ENCODE data around the gene SECISBP2. TPM values are rescaled to one million over a fixed set of nuclear protein-coding genes. Genes with fewer than 3 reads are reported as not detected.

SECISBP2 gene
- total RNA-seq, 1 donor from 2014 or later: 56.7 TPM

DNA sequence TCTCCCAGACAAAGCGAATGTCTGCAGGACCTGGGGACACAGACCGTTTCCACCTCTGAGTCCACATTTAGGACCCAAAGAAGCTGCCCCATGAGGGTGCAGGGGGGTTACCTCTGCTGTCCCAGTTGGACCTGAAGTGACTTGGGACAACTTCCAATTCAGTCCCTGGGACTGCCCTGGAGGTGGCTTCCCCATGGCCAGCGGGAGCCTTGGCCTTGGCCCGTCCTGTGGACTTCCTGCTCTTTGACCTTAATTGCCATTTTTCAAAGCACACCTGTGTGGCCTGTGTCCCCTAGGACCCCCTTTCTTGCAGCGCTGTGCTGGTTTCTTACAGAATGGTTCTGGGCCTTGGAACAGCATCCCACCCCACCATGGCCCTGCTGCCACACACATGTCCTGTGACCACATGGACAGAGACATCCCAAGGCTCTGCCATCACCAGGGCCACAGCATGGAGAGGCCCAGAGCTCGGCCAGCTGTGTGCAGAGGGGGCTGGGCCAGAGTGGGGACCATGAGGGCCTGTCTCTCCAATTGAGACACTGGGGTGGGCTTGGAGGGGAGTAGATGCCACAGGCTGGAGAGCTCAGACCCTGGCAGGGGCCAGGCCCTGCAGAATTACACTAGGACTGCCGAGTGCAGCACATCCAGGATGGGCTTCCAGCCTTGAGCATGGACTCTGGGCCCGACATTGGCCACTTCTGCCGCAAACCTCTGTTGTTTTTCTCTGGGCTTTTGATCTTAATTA is 45.8 kb downstream of the SECISBP2 start:
- TF ChIP-seq CTCF (conservative IDR thresholded peaks at IDR 0.05): no peak
- no peaks in the 10 kb centered on the region for H3K4me1 Mint-ChIP-seq
- peak overlapping the region; percentile 35 for H3K27ac Mint-ChIP-seq (ENCODE audit: unreplicated experiment)
- H3K36me3 Mint-ChIP-seq (ENCODE audit: low read depth): peaks cover 13% of the 10 kb centered on the region
- DNase-seq (ENCODE audit: low read depth, low spot score): no peak
- peak overlapping the region; percentile 51 for H3K4me3 Mint-ChIP-seq
- H3K9me3 Mint-ChIP-seq: no peaks in the 10 kb centered on the region
- H3K27me3 Mint-ChIP-seq (ENCODE audit: low read depth): no peaks in the 10 kb centered on the region

- no peak for DNase-seq (ENCODE audit: low read depth, low spot score)
- Mint-ChIP-seq H3K27ac (ENCODE audit: unreplicated experiment) (peak overlapping the region; percentile 35), H3K27me3 (ENCODE audit: low read depth) (no peaks in the 10 kb centered on the region), H3K9me3 (no peaks in the 10 kb centered on the region), H3K36me3 (ENCODE audit: low read depth) (peaks cover 12% of the 10 kb centered on the region), H3K4me1 (no peaks in the 10 kb centered on the region), H3K4me3 (peak overlapping the region; percentile 51)
- TF ChIP-seq CTCF (conservative IDR thresholded peaks at IDR 0.05): no peak
Measured at GRCh38 chr9:89364666-89365531, 46.6 kb downstream of the SECISBP2 start.

- DNase-seq (ENCODE audit: low read depth, low spot score): no peak
- Mint-ChIP-seq H3K27me3 (ENCODE audit: low read depth) (no peaks in the 10 kb centered on the region), H3K4me1 (no peaks in the 10 kb centered on the region), H3K36me3 (ENCODE audit: low read depth) (peaks cover 11% of the 10 kb centered on the region), H3K4me3 (peak overlapping the region; percentile 10), H3K27ac (ENCODE audit: unreplicated experiment) (no peak overlapping the region), H3K9me3 (no peaks in the 10 kb centered on the region)
- TF ChIP-seq CTCF (conservative IDR thresholded peaks at IDR 0.05): no peak
Measured at GRCh38 chr9:89365532-89365912, 47.2 kb downstream of the SECISBP2 start.

GRCh38 chr9:89366711-89367110 is 48.4 kb downstream of the SECISBP2 start:
- no peak overlapping the region for H3K27ac Mint-ChIP-seq (ENCODE audit: unreplicated experiment)
- no peak for TF ChIP-seq CTCF (conservative IDR thresholded peaks at IDR 0.05)
- no peaks in the 10 kb centered on the region for H3K27me3 Mint-ChIP-seq (ENCODE audit: low read depth)
- H3K4me1 Mint-ChIP-seq: no peaks in the 10 kb centered on the region
- no peaks in the 10 kb centered on the region for H3K9me3 Mint-ChIP-seq
- no peak for DNase-seq (ENCODE audit: low read depth, low spot score)
- H3K36me3 Mint-ChIP-seq (ENCODE audit: low read depth): no peaks in the 10 kb centered on the region
- no peak overlapping the region for H3K4me3 Mint-ChIP-seq

DNA sequence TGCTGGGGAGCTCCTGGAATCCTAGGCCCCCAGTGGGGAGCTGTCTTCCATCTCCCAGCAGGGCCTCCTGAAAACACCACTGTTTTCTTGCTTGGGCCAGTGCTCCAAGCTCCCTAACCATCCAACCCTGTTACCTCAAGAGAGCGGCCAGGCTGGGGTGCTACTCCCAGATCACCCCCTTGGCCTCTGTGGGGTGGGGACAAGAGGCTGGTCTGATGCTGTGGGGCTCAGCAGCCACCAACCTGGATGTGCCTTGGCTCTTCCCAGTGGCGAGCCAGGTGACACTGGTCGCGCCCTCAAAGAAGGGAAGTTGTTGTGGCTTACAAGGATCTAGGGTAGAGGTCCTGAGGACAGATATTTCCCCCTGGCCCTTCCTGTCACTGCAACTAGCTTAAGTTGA is 49.0 kb downstream of the SECISBP2 start:
- H3K4me3 Mint-ChIP-seq: no peak overlapping the region
- H3K27me3 Mint-ChIP-seq (ENCODE audit: low read depth): no peaks in the 10 kb centered on the region
- no peaks in the 10 kb centered on the region for H3K36me3 Mint-ChIP-seq (ENCODE audit: low read depth)
- no peak for DNase-seq (ENCODE audit: low read depth, low spot score)
- H3K9me3 Mint-ChIP-seq: no peaks in the 10 kb centered on the region
- no peak overlapping the region for H3K27ac Mint-ChIP-seq (ENCODE audit: unreplicated experiment)
- TF ChIP-seq CTCF (conservative IDR thresholded peaks at IDR 0.05): no peak
- no peaks in the 10 kb centered on the region for H3K4me1 Mint-ChIP-seq
